HepG2 (cell line): ENCODE measurements around the gene CD101. TPM values are rescaled to one million over a fixed set of nuclear protein-coding genes. Genes with fewer than 3 reads are reported as not detected.

Experiments used
- ATAC-seq: fragments of 200-7000 bp; cut with Tn5 transposase; 3 replicates; pipeline ENCODE4 v1.9.1; 2020; ENCODE audit warnings: mild to moderate bottlenecking, moderate library complexity
- BruUV-seq: library from RNA; stranded (reverse); fragments of 400-500 nt; replicated peaks from 2 replicates; lab custom pipeline; 2021; lab: Mats Ljungman, UMichigan
- CTCF ChIA-PET: fragments of 300-600 bp; formaldehyde crosslinking; extraction: SDS; loops from one replicate; lab custom pipeline; 2021; ENCODE audit warnings: low total read pairs, inconsistent platforms, low intra/inter-chr PET ratio; lab: Yijun Ruan, JAX
- POLR2A ChIA-PET: fragments of 350-600 bp; sonication (Branson Sonifier 250); formaldehyde crosslinking; loops from one replicate; lab custom pipeline; 2020; ENCODE audit warnings: antibody characterized with exemption, inconsistent platforms; lab: Yijun Ruan, JAX
- DNase-seq: peaks from one replicate; pipeline ENCODE4 v3.0.0-alpha.2; 2015; ENCODE audit warnings: low spot score
- FAIRE-seq: peaks from 3 replicates; lab custom pipeline; 2011; peaks lifted over from hg19 to GRCh38; lab: Jason Lieb, UNC
- H2AFZ ChIP-seq: one replicate; pipeline ENCODE4 v1.6.1; 2011; ENCODE audit warnings: low read length, inconsistent platforms
- H3K27ac ChIP-seq: fragments of 300-600 bp; 3 replicates; pipeline ENCODE4 v1.8.0; 2011; ENCODE audit warnings: mixed run types, mild to moderate bottlenecking, mixed read lengths, low read length, inconsistent platforms; ENCODE audit not compliant: insufficient read depth; ENCODE audit errors: extremely low read length
- H3K27me3 ChIP-seq, 2 experiments: fragments of 200-600 bp in 1 of 2; 2 replicates in 1 of 2; 3 replicates in 1 of 2; pipeline versions ENCODE4 v1.6.0 to v1.8.0; 2011; ENCODE audit warnings: low read length in 2 of 2, mild to moderate bottlenecking in 2 of 2, moderate library complexity in 2 of 2, inconsistent platforms in 1 of 2; ENCODE audit not compliant: insufficient read depth in 2 of 2, control insufficient read depth in 1 of 2
- H3K36me3 ChIP-seq, 2 experiments: fragments of 200-600 bp in 1 of 2; replicated peaks in 1 of 2; 2 replicates in 1 of 2; 3 replicates in 1 of 2; pipeline versions ENCODE4 v1.5.1 to v1.8.0; 2011; ENCODE audit warnings: low read length in 2 of 2, inconsistent platforms in 1 of 2; ENCODE audit not compliant: insufficient read depth in 2 of 2, control insufficient read depth in 1 of 2
- H3K4me1 ChIP-seq: 2 replicates; pipeline ENCODE4 v1.5.1; 2012; ENCODE audit warnings: low read length, inconsistent platforms; ENCODE audit not compliant: insufficient read depth
- H3K4me2 ChIP-seq: 2 replicates; pipeline ENCODE4 v1.6.0; 2011; ENCODE audit warnings: low read depth, low read length, inconsistent platforms
- H3K4me3 ChIP-seq, 3 experiments: fragments of 200-600 bp in 1 of 3; sonication (generic), shearing (Covaris generic) in 1 of 3; replicated peaks in 1 of 3; 2 replicates each; pipeline ENCODE4 v1.5.1; 2011 to 2016; ENCODE audit warnings: low read length in 3 of 3, inconsistent platforms in 2 of 3, low read depth in 2 of 3, mild to moderate bottlenecking in 2 of 3, control low read depth in 1 of 3, mixed read lengths in 1 of 3; ENCODE audit not compliant: insufficient read depth in 1 of 3
- H3K79me2 ChIP-seq: one replicate; pipeline ENCODE4 v1.6.1; 2011; ENCODE audit warnings: low read length, inconsistent platforms; ENCODE audit not compliant: insufficient read depth
- H3K9ac ChIP-seq: 2 replicates; pipeline ENCODE4 v1.6.0; 2011; ENCODE audit warnings: mild to moderate bottlenecking, low read depth, low read length, inconsistent platforms; ENCODE audit not compliant: insufficient read depth
- H3K9me3 ChIP-seq: 2 replicates; pipeline ENCODE4 v1.5.1; 2012; ENCODE audit warnings: mild to moderate bottlenecking, low read length
- H4K20me1 ChIP-seq: 2 replicates; pipeline ENCODE4 v1.6.0; 2011; ENCODE audit warnings: inconsistent platforms, mild to moderate bottlenecking, low read length, moderate library complexity; ENCODE audit not compliant: insufficient read depth
- ASH2L ChIP-seq: fragments of 300-600, 200-600 bp; sonication (generic); IDR thresholded peaks from 2 replicates; pipeline ENCODE4 v1.7.0; 2017; ENCODE audit warnings: low read depth, mild to moderate bottlenecking, moderate library complexity, mixed read lengths, low read length; ENCODE audit not compliant: insufficient read length
- BCLAF1 ChIP-seq: fragments of 450-650 bp; IDR thresholded peaks from 2 replicates; pipeline ENCODE4 v1.6.1; 2017; ENCODE audit warnings: mild to moderate bottlenecking
- BRCA1 ChIP-seq: sonication (generic); formaldehyde crosslinking; IDR thresholded peaks from 2 replicates; pipeline ENCODE4 v1.4.0; 2020; ENCODE audit warnings: missing genetic modification reagents
- DMTF1 ChIP-seq: sonication (generic); formaldehyde crosslinking; IDR thresholded peaks from 2 replicates; pipeline ENCODE4 v1.4.0; 2020; ENCODE audit warnings: mild to moderate bottlenecking, missing genetic modification reagents
- E2F2 ChIP-seq: sonication (generic); formaldehyde crosslinking; IDR thresholded peaks from 2 replicates; pipeline ENCODE4 v1.4.0; 2020; ENCODE audit warnings: missing genetic modification reagents, borderline replicate concordance
- POGZ ChIP-seq: sonication (generic); formaldehyde crosslinking; IDR thresholded peaks from 2 replicates; pipeline ENCODE4 v1.4.0; 2020; ENCODE audit warnings: mild to moderate bottlenecking, missing genetic modification reagents
- ZNF335 ChIP-seq: sonication (generic); formaldehyde crosslinking; IDR thresholded peaks from 2 replicates; pipeline ENCODE4 v1.4.0; 2020; ENCODE audit warnings: missing genetic modification reagents
- ZNF446 ChIP-seq: sonication (generic); formaldehyde crosslinking; IDR thresholded peaks from 2 replicates; pipeline ENCODE4 v1.5.0; 2020; ENCODE audit warnings: mild to moderate bottlenecking, missing genetic modification reagents
- ZNF607 ChIP-seq: sonication (generic); formaldehyde crosslinking; IDR thresholded peaks from 2 replicates; pipeline ENCODE4 v1.5.1; 2020; ENCODE audit warnings: missing genetic modification reagents, mild to moderate bottlenecking, borderline replicate concordance
- ZSCAN30 ChIP-seq: sonication (generic); formaldehyde crosslinking; IDR thresholded peaks from 2 replicates; pipeline ENCODE4 v1.5.0; 2020; ENCODE audit warnings: mild to moderate bottlenecking, missing genetic modification reagents
- WGBS: methylation state at CpG from one replicate; pipeline ENCODE4 v1.1.6; 2017; ENCODE audit warnings: low lambda C conversion rate; 5-methylcytosine and 5-hydroxymethylcytosine counted together
- in situ Hi-C: cut with HindIII; loops from 2 replicates; pipeline ENCODE4 v1.10.0; 2017; ENCODE audit warnings: low pct_unique_long_range_greater_than_20kb; ENCODE audit not compliant: extremely low pct_ligation_motif_present
- intact Hi-C: fragments of 100-400 bp; cut with micrococcal nuclease; formaldehyde crosslinking; loops from one replicate; pipeline ENCODE4 v1.10.0; 2022; ENCODE audit not compliant: unreplicated experiment
- polyA plus RNA-seq, 8 experiments: library from polyadenylated mRNA; depleted of rRNA in 3 of 8; stranded (reverse) in 7 of 8; unstranded in 1 of 8; fragments of >200 nt; fragmentation: Illumina TruSeq in 4 of 8; extraction: Trizol in 4 of 8; gene quantifications; 2 replicates each; pipeline versions ENCODE4 v1.2.1 to v1.2.3, GENCODE V29; 2011 to 2016; ENCODE audit warnings: low read depth in 4 of 8, missing spikeins in 1 of 8, mixed read lengths in 1 of 8; ENCODE audit not compliant: insufficient read depth in 1 of 8
- total RNA-seq, 5 experiments: library from RNA; depleted of rRNA; stranded (reverse); fragments of >200 nt; fragmentation: Illumina TruSeq; extraction: Trizol; gene quantifications; 2 replicates each; pipeline ENCODE4 v1.2.3, GENCODE V29; 2016; ENCODE audit warnings: low read depth in 1 of 5

The CD101 gene
- total and polyA plus RNA-seq, 2 of the 13 experiments (the other 11 are each of a cell fraction or from before 2014, with no cell fraction given) = 0.05 to 0.09 TPM

GRCh38 chr1:117045644-117046043 is 44.1 kb downstream of the CD101 start:
- Histone ChIP-seq H3K4me2 (no peak overlapping the region), H2AFZ (no peak overlapping the region), H3K9me3 (no peaks in the 10 kb centered on the region), H4K20me1 (no peaks in the 10 kb centered on the region), H3K79me2 (no peaks in the 10 kb centered on the region), H3K36me3 (no peaks in the 10 kb centered on the region), H3K4me3 (no peak overlapping the region), H3K27ac (no peak overlapping the region), H3K27me3 (no peaks in the 10 kb centered on the region), H3K4me1 (no peaks in the 10 kb centered on the region), H3K9ac (no peak overlapping the region)
- DNase-seq (no peak), ATAC-seq (no peak), FAIRE-seq (no peak)
- TF ChIP-seq DMTF1 (CRISPR knock-in tag) (no peak), ASH2L (no peak), ZNF335 (CRISPR knock-in tag) (no peak), ZNF446 (CRISPR knock-in tag) (no peak), E2F2 (CRISPR knock-in tag) (no peak), ZSCAN30 (CRISPR knock-in tag) (no peak), BCLAF1 (no peak), ZNF607 (CRISPR knock-in tag) (no peak), POGZ (CRISPR knock-in tag) (no peak), BRCA1 (CRISPR knock-in tag) (no peak)
- 53% methylated on average over 2 of the region's 2 CpGs for WGBS
- POLR2A ChIA-PET = no interaction called here
- in situ Hi-C loops = no loop called here
- CTCF ChIA-PET = no interaction called here
- BruUV-seq = no TSS peak
- intact Hi-C loops = no loop called here
